Measurements from ENCODE around the gene LDB3.

Gene LDB3

DNA sequence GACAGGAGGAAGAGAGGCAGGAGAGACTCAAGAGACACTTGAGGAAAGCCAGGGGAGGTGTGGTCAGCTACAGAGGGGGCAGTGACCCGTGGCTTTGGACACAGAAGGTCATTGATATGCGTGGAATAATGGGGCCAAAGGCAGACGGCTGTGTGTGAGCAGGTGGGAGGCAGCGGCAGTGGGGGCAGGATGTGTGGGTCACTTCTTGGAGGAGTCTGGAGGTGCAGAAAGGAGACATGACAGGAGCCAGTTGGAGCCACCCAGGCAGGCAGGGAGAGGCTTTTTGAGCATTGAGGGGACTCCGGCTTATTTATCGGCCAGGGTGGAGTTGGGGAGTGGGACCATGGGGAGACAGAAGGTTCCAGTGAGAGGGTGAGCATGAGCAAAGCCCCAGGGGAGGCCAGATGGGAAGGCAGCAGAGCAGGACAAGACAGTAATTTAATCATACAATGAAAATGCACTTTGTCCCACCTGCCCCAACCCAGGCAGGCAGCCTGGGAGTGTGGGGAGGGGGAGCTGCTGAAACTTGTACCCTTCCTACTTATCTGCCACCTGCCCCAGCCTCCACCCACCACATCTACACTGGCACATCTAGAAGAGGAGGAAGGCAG, 5.0 kb downstream of the LDB3 start:
- Histone ChIP-seq H3K4me1 (ENCODE audit: control insufficient read depth in 2 of 2, insufficient read depth in 2 of 2, low read length in 2 of 2) (peaks cover 24% of the 10 kb centered on the region in 2 donors), H3K36me3 (ENCODE audit: control insufficient read depth in 2 of 2, insufficient read depth in 2 of 2, low read length in 2 of 2) (no peaks in the 10 kb centered on the region), H3K9me3 (ENCODE audit: control insufficient read depth in 2 of 2, low read length in 2 of 2) (no peaks in the 10 kb centered on the region), H3K27ac (ENCODE audit: low read depth in 2 of 2, low read length in 2 of 2) (no peak overlapping the region), H3K27me3 (ENCODE audit: control insufficient read depth in 2 of 2, insufficient read depth in 2 of 2, low read length in 2 of 2) (no peaks in the 10 kb centered on the region), H3K9ac (ENCODE audit: low read depth in 1 of 2, low read length in 2 of 2) (no peak overlapping the region), H3K4me3 (ENCODE audit: low read length in 2 of 2) (no peak overlapping the region)

DNA sequence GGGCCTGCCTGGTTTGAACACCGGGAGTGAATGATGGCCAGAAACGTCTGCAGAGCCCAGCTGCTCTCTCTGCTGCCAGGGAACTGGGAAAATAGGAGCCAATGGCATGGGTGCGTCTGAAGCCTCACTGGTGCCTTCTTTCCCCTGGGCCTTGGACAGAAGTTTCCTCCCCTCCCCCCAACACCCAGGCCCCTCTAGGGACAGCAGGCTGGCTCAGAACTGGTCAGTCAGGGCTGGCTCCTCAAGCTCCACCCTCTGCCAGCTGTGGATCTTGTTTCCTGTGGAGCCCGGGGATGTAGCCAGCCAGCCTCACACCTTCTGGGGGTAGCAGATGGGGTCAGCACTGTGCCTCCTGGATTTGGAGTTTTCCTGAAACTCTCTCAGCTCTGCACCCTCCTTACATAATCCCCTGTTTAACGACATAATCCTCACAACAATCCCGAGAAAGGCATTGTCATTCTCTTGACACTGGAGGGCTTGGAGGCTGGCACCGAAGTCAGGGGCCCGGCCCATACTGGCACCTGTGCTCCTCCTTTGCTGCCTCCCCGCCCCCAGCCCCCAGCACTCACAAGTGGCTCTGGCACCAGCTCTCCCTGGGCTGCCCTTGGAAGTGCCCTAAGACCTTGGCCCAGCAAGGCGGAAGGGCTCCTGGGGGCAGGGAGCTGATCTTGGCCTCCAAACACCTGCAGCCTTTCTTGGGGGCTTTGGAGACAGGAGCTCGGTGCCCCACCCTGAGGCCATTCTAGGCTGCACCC, 5.7 kb downstream of the LDB3 start:
- Histone ChIP-seq H3K9me3 (ENCODE audit: control insufficient read depth in 2 of 2, low read length in 2 of 2) (no peaks in the 10 kb centered on the region), H3K4me3 (ENCODE audit: low read length in 2 of 2) (no peak overlapping the region), H3K27ac (ENCODE audit: low read depth in 2 of 2, low read length in 2 of 2) (no peak overlapping the region), H3K27me3 (ENCODE audit: control insufficient read depth in 2 of 2, insufficient read depth in 2 of 2, low read length in 2 of 2) (no peaks in the 10 kb centered on the region), H3K4me1 (ENCODE audit: control insufficient read depth in 2 of 2, insufficient read depth in 2 of 2, low read length in 2 of 2) (peaks cover 24 to 25% of the 10 kb centered on the region in 2 donors), H3K36me3 (ENCODE audit: control insufficient read depth in 2 of 2, insufficient read depth in 2 of 2, low read length in 2 of 2) (no peaks in the 10 kb centered on the region), H3K9ac (ENCODE audit: low read depth in 1 of 2, low read length in 2 of 2) (no peak overlapping the region)

GRCh38 chr10:86674912-86675311, 6.6 kb downstream of the LDB3 start:
- H3K4me3 ChIP-seq (ENCODE audit: low read length in 2 of 2) = no peak overlapping the region
- no peaks in the 10 kb centered on the region for H3K36me3 ChIP-seq (ENCODE audit: control insufficient read depth in 2 of 2, insufficient read depth in 2 of 2, low read length in 2 of 2)
- no peaks in the 10 kb centered on the region for H3K9me3 ChIP-seq (ENCODE audit: control insufficient read depth in 2 of 2, low read length in 2 of 2)
- no peaks in the 10 kb centered on the region for H3K27me3 ChIP-seq (ENCODE audit: control insufficient read depth in 2 of 2, insufficient read depth in 2 of 2, low read length in 2 of 2)
- H3K4me1 ChIP-seq (ENCODE audit: control insufficient read depth in 2 of 2, insufficient read depth in 2 of 2, low read length in 2 of 2) = peaks cover 24 to 28% of the 10 kb centered on the region in 2 donors
- H3K9ac ChIP-seq (ENCODE audit: low read depth in 1 of 2, low read length in 2 of 2) = no peak overlapping the region
- no peak overlapping the region for H3K27ac ChIP-seq (ENCODE audit: low read depth in 2 of 2, low read length in 2 of 2)

DNA sequence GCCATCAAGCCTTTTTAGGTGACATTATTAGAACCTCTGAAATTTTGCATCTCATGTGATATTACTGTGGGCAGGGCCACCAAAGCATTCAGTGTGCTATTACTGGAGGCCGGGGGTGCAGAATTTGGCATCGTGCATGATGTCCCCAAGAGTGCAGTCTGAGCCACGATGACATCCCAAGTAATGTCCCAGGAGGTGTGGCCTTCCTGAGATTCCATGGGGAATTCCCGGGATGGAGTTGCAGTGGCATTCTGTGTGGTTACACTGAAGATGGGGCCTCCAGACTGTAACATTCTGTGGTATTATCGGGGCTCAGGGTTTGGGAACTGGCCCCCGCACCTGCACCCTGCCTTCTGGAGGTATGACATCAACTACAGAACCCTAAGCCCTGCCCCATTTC, 9.1 kb downstream of the LDB3 start:
- no peaks in the 10 kb centered on the region for H3K27me3 ChIP-seq (ENCODE audit: control insufficient read depth in 2 of 2, insufficient read depth in 2 of 2, low read length in 2 of 2)
- H3K9ac ChIP-seq (ENCODE audit: low read depth in 1 of 2, low read length in 2 of 2) = no peak overlapping the region
- H3K36me3 ChIP-seq (ENCODE audit: control insufficient read depth in 2 of 2, insufficient read depth in 2 of 2, low read length in 2 of 2) = no peaks in the 10 kb centered on the region
- no peaks in the 10 kb centered on the region for H3K9me3 ChIP-seq (ENCODE audit: control insufficient read depth in 2 of 2, low read length in 2 of 2)
- H3K4me1 ChIP-seq (ENCODE audit: control insufficient read depth in 2 of 2, insufficient read depth in 2 of 2, low read length in 2 of 2) = peaks cover 9 to 12% of the 10 kb centered on the region in 2 donors
- no peak overlapping the region for H3K4me3 ChIP-seq (ENCODE audit: low read length in 2 of 2)
- no peak overlapping the region for H3K27ac ChIP-seq (ENCODE audit: low read depth in 2 of 2, low read length in 2 of 2)

GRCh38 chr10:86678999-86679792, 10.9 kb downstream of the LDB3 start:
- peaks cover 0 to 4% of the 10 kb centered on the region in 2 donors for H3K4me1 ChIP-seq (ENCODE audit: control insufficient read depth in 2 of 2, insufficient read depth in 2 of 2, low read length in 2 of 2)
- H3K27me3 ChIP-seq (ENCODE audit: control insufficient read depth in 2 of 2, insufficient read depth in 2 of 2, low read length in 2 of 2) = no peaks in the 10 kb centered on the region
- no peak overlapping the region for H3K4me3 ChIP-seq (ENCODE audit: low read length in 2 of 2)
- no peaks in the 10 kb centered on the region for H3K36me3 ChIP-seq (ENCODE audit: control insufficient read depth in 2 of 2, insufficient read depth in 2 of 2, low read length in 2 of 2)
- no peak overlapping the region for H3K27ac ChIP-seq (ENCODE audit: low read depth in 2 of 2, low read length in 2 of 2)
- H3K9me3 ChIP-seq (ENCODE audit: control insufficient read depth in 2 of 2, low read length in 2 of 2) = no peaks in the 10 kb centered on the region
- no peak overlapping the region for H3K9ac ChIP-seq (ENCODE audit: low read depth in 1 of 2, low read length in 2 of 2)

DNA sequence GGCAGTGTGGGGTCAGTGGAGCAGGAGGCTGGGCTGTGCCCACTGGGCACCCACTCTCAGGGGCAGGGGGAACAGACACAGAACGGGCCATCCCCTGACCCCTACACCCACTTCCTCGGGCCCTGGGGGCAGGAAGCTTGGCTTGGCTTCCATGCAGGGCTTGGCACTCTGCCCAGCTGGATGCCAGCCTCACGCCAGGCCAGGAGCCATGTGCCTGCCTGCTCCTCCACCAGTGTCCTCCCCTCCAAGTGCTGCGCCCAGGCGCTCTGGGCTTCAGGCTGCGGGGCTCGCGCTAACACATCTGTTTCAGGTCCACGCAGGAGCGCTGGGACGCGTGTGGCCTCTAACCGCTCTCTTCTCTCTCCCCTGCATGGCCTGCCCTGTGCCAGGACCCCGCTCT, 12.7 kb downstream of the LDB3 start:
- Histone ChIP-seq H3K9ac (ENCODE audit: low read depth in 1 of 2, low read length in 2 of 2) (no peak overlapping the region), H3K27me3 (ENCODE audit: control insufficient read depth in 2 of 2, insufficient read depth in 2 of 2, low read length in 2 of 2) (no peaks in the 10 kb centered on the region), H3K4me1 (ENCODE audit: control insufficient read depth in 2 of 2, insufficient read depth in 2 of 2, low read length in 2 of 2) (peaks cover 0 to 4% of the 10 kb centered on the region in 2 donors), H3K36me3 (ENCODE audit: control insufficient read depth in 2 of 2, insufficient read depth in 2 of 2, low read length in 2 of 2) (no peaks in the 10 kb centered on the region), H3K9me3 (ENCODE audit: control insufficient read depth in 2 of 2, low read length in 2 of 2) (no peaks in the 10 kb centered on the region), H3K27ac (ENCODE audit: low read depth in 2 of 2, low read length in 2 of 2) (no peak overlapping the region), H3K4me3 (ENCODE audit: low read length in 2 of 2) (no peak overlapping the region)

GRCh38 chr10:86681722-86682386, 13.5 kb downstream of the LDB3 start:
- Histone ChIP-seq H3K27me3 (ENCODE audit: control insufficient read depth in 2 of 2, insufficient read depth in 2 of 2, low read length in 2 of 2) (no peaks in the 10 kb centered on the region), H3K4me3 (ENCODE audit: low read length in 2 of 2) (no peak overlapping the region), H3K4me1 (ENCODE audit: control insufficient read depth in 2 of 2, insufficient read depth in 2 of 2, low read length in 2 of 2) (peaks cover 0 to 4% of the 10 kb centered on the region in 2 donors), H3K27ac (ENCODE audit: low read depth in 2 of 2, low read length in 2 of 2) (no peak overlapping the region), H3K9me3 (ENCODE audit: control insufficient read depth in 2 of 2, low read length in 2 of 2) (no peaks in the 10 kb centered on the region), H3K36me3 (ENCODE audit: control insufficient read depth in 2 of 2, insufficient read depth in 2 of 2, low read length in 2 of 2) (no peaks in the 10 kb centered on the region), H3K9ac (ENCODE audit: low read depth in 1 of 2, low read length in 2 of 2) (no peak overlapping the region)

DNA sequence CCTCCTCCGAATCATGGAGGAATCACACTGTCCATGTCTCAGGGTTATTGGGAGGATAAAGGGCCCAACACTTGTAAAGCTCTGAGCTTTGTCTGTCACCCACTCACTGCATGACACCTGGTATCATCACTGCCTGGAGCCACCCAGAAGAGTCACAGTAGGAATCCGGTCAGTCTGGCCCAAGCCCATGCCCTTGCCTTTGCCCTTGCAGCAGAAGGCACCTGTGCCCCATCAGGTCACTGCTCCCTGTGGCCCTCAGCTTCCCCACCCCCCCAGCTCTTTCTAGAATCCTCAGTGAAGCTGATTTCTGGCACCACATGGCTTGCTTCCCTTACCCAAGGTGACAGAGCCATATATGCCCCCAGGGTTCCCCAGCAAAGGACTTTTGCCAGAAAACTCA, 14.4 kb downstream of the LDB3 start:
- Histone ChIP-seq H3K36me3 (ENCODE audit: control insufficient read depth in 2 of 2, insufficient read depth in 2 of 2, low read length in 2 of 2) (no peaks in the 10 kb centered on the region), H3K9me3 (ENCODE audit: control insufficient read depth in 2 of 2, low read length in 2 of 2) (no peaks in the 10 kb centered on the region), H3K4me3 (ENCODE audit: low read length in 2 of 2) (no peak overlapping the region), H3K27me3 (ENCODE audit: control insufficient read depth in 2 of 2, insufficient read depth in 2 of 2, low read length in 2 of 2) (no peaks in the 10 kb centered on the region), H3K4me1 (ENCODE audit: control insufficient read depth in 2 of 2, insufficient read depth in 2 of 2, low read length in 2 of 2) (peaks cover 0 to 4% of the 10 kb centered on the region in 2 donors), H3K9ac (ENCODE audit: low read depth in 1 of 2, low read length in 2 of 2) (no peak overlapping the region), H3K27ac (ENCODE audit: low read depth in 2 of 2, low read length in 2 of 2) (no peak overlapping the region)

DNA sequence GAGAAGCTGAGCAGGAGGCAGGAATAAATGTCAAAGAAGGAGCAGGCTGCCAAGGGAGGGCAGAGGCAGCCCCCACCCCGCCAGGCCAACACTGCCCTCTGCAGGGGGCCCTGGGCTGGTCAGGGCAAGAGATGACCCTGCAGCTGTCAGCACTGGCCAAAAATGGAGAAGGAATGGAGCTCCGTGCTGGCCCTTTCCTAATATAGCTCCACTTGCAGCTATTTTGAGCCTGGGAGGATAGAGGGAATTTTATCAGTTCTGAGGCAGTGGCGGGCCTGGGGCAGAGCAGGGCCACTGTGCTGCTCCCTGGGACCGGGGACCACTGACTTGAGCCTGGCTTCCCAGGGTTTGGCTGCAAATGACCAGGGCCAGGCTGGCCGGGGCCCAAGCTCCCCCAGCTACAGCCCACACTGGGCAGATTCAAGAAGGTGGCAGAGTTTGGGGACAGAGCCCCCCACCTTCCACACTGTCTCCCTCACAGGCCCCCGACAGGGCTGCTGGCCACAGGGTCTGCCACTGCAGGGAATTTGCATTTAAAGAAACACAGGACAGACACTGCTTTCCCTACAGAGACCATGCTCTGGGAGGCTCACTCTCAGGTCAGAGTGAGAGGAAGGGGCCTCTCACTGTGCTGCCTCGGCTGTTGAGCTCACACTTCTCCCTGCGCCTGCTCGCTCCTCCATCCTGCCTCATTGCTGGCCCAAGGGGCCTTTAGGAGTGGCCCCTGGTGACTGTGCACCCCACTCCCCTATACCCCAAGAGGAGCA, 16.2 kb downstream of the LDB3 start:
- Histone ChIP-seq H3K9ac (ENCODE audit: low read depth in 1 of 2, low read length in 2 of 2) (no peak overlapping the region), H3K36me3 (ENCODE audit: control insufficient read depth in 2 of 2, insufficient read depth in 2 of 2, low read length in 2 of 2) (no peaks in the 10 kb centered on the region), H3K4me1 (ENCODE audit: control insufficient read depth in 2 of 2, insufficient read depth in 2 of 2, low read length in 2 of 2) (no peaks in the 10 kb centered on the region), H3K4me3 (ENCODE audit: low read length in 2 of 2) (no peak overlapping the region), H3K27ac (ENCODE audit: low read depth in 2 of 2, low read length in 2 of 2) (peak overlapping the region; percentile 26 to 70), H3K9me3 (ENCODE audit: control insufficient read depth in 2 of 2, low read length in 2 of 2) (no peaks in the 10 kb centered on the region), H3K27me3 (ENCODE audit: control insufficient read depth in 2 of 2, insufficient read depth in 2 of 2, low read length in 2 of 2) (no peaks in the 10 kb centered on the region)
